Bronchial epithelial cell (primary cell): ENCODE measurements around the gene TVP23A. TPM values are rescaled to one million over a fixed set of nuclear protein-coding genes. Genes with fewer than 3 reads are reported as not detected.

Source experiments
- DNase-seq: peaks from one replicate; pipeline ENCODE4 v3.0.0-alpha.2; 2010; ENCODE audit warnings: low read depth
- FAIRE-seq: peaks from 2 replicates; lab custom pipeline; 2011; peaks lifted over from hg19 to GRCh38; lab: Jason Lieb, UNC
- H3K27me3 ChIP-seq: 2 replicates; pipeline ENCODE4 v1.5.1; 2011; ENCODE audit warnings: low read length; ENCODE audit not compliant: control insufficient read depth, insufficient read depth
- H3K36me3 ChIP-seq: 2 replicates; pipeline ENCODE4 v1.5.1; 2011; ENCODE audit warnings: low read length; ENCODE audit not compliant: control insufficient read depth, insufficient read depth
- H3K4me3 ChIP-seq: 2 replicates; pipeline ENCODE4 v1.5.1; 2011; ENCODE audit warnings: mild to moderate bottlenecking, low read depth, low read length, control low read depth
- total RNA-seq: library from RNA; depleted of rRNA; stranded (reverse); fragments of >200 nt; gene quantifications from 2 replicates; pipeline ENCODE4 v1.2.1, GENCODE V29; 2014
- TF ChIP-seq, protein P1 (sequence below): IDR thresholded peaks from 2 replicates; pipeline ENCODE4 v1.5.1; 2011; ENCODE audit warnings: mild to moderate bottlenecking, moderate library complexity, low read length, control low read depth, inconsistent platforms; ENCODE audit not compliant: insufficient read depth, severe bottlenecking

Gene TVP23A
- total RNA-seq, 1 donor from 2014 or later: not detected

DNA sequence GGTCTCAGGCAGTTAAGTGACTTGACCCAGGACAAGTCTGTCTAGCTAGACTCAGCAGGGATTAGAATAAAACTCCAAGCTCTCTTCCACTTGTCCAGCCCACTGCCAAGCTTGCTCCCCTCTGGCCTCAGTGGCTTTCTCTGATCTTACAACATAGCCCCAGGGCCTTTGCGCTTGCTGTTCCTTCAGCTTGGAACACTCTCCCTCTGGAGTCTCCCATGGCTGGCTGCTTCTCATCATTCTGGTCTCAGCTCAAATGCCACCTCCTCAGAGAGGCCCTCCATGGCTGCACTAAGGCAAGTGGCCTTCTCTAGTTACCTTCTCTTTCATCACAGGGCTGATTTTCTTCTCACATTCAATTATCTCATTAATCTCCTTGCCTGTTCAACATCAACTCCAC is 1.1 kb downstream of the TVP23A start:
- FAIRE-seq (no peak), DNase-seq (no peak)
- no peak overlapping the region for H3K4me3 ChIP-seq
- H3K36me3 ChIP-seq: no peaks in the 10 kb centered on the region
- TF ChIP-seq, protein P1, sequence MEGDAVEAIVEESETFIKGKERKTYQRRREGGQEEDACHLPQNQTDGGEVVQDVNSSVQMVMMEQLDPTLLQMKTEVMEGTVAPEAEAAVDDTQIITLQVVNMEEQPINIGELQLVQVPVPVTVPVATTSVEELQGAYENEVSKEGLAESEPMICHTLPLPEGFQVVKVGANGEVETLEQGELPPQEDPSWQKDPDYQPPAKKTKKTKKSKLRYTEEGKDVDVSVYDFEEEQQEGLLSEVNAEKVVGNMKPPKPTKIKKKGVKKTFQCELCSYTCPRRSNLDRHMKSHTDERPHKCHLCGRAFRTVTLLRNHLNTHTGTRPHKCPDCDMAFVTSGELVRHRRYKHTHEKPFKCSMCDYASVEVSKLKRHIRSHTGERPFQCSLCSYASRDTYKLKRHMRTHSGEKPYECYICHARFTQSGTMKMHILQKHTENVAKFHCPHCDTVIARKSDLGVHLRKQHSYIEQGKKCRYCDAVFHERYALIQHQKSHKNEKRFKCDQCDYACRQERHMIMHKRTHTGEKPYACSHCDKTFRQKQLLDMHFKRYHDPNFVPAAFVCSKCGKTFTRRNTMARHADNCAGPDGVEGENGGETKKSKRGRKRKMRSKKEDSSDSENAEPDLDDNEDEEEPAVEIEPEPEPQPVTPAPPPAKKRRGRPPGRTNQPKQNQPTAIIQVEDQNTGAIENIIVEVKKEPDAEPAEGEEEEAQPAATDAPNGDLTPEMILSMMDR: no peak
- H3K27me3 ChIP-seq: peaks cover 2% of the 10 kb centered on the region

DNA sequence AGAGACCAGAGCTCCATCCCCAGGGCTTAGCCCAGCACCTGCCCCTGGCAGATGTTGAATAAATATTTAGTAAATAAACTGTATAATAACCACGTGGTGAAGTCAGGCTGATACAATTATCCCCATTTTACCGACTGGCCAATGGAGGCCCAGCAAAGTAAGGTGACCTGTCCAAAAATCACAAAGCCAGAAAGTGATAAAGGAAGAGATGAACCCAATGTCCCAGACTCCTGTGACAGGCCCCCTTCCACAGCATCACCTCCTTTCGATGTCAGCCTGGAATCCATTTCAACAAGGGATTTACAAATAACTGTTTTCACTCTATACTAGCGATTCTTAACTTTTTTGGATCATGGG is 5.5 kb downstream of the TVP23A start:
- no peak overlapping the region for H3K4me3 ChIP-seq
- TF ChIP-seq, protein P1: no peak
- DNase-seq (no peak), FAIRE-seq (no peak)
- H3K27me3 ChIP-seq: peaks cover 2% of the 10 kb centered on the region
- no peaks in the 10 kb centered on the region for H3K36me3 ChIP-seq

DNA sequence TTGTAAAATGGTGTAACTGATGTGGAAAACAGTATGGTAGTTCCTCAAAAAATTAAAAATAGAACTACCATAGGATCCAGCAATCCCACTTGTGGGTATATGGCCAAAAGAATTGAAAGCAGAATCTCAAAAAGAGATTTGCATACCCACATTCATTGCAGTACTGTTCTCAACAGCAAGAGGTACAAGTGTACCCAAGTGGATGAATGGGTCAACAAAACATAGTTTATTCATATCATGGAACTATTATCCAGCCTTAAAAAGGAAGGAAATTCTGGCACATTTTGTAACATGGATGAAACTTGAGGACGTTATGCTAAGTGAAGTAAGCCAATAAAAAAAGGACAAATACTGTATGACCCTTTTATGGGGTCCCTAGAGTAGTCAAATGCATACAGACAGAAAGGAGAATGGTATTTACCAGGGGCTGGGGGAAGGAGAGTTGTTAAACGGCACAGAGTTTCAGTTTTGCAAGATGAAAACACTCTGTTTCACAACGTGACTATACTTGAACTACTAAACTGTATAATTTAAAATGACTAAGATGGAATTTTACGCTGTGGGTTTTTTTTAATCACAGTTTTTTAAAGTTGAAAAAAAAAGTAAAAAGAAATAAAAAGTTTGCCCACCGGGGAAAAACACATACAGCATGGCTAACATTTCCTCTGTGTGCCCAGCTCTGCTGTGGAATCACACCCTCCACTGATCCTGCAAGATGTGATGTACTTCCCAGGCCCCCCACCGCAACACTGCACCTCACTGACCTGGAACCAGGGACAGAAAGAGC is 6.1 kb downstream of the TVP23A start:
- H3K4me3 ChIP-seq: no peak overlapping the region
- peaks cover 2% of the 10 kb centered on the region for H3K27me3 ChIP-seq
- FAIRE-seq (no peak), DNase-seq (no peak)
- no peaks in the 10 kb centered on the region for H3K36me3 ChIP-seq
- TF ChIP-seq, protein P1: no peak

DNA sequence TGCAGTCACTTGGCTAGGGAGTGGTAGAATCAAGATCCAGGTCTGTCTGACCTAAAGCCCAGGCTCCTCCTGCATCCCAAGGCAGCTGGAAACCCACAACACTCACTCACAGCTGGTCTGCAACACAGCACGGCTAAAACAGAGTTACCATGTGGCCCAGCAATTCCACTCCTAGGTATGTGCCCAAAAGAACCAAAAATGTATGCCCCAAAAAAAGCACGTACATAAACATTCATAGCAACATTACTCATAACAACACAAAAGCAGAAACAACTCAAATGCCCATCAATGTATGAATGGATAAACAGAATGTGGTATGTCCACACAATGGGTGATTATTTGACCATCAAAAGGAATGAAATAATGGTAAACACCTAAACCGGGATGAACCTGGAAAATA is 8.9 kb downstream of the TVP23A start:
- no peaks in the 10 kb centered on the region for H3K27me3 ChIP-seq
- no peaks in the 10 kb centered on the region for H3K36me3 ChIP-seq
- DNase-seq: no peak
- no peak overlapping the region for H3K4me3 ChIP-seq
- TF ChIP-seq, protein P1: no peak
- FAIRE-seq: no peak

DNA sequence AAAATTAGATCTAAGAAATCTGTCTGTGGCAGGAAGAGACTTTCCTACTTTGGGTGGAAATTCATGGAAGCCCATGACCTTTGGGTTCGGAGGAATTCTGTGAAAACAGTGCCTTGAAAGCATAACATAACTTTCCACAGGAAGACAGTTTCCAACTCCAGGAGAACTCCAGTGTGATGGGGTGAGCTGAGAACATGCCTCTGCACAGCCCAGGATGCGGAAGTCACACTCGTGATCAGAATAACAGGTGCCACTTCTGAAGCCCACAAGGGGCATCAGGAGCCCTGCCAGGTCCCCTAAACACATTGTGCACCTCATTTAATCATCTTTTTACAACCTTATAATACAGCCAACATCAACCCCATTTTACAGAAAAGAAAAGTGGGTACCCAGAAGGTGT is 9.7 kb downstream of the TVP23A start:
- DNase-seq: no peak
- no peak overlapping the region for H3K4me3 ChIP-seq
- TF ChIP-seq, protein P1: no peak
- no peaks in the 10 kb centered on the region for H3K36me3 ChIP-seq
- no peaks in the 10 kb centered on the region for H3K27me3 ChIP-seq
- no peak for FAIRE-seq

DNA sequence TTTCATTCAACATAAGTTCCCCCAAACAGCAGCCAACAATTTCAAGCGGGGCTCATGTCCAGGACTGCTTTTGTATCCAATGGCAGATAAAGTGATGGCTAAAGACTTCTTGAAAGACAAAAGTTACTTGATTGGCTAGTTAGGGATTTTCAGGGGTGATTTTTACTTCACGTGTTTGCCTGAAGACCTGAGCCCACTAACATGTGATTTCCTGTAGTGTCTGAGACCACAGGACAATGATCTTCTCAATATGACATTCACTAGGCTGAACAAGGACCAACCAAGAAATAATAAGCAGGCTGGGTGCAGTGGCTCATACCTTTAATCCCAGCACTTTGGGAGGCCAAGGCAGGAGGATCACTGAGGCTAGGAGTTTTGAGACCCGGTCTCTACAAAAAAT is 10.4 kb downstream of the TVP23A start:
- TF ChIP-seq, protein P1: no peak
- Histone ChIP-seq H3K36me3 (no peaks in the 10 kb centered on the region), H3K27me3 (no peaks in the 10 kb centered on the region), H3K4me3 (no peak overlapping the region)
- FAIRE-seq: no peak
- DNase-seq: no peak
